SH-SY5Y (cell line): ENCODE data around the gene CARS1.

Experiments used
- GATA2 ChIP-seq: IDR thresholded peaks from 2 replicates; pipeline ENCODE4 v1.6.1; 2011; ENCODE audit warnings: mild to moderate bottlenecking, low read depth, low read length
- GATA3 ChIP-seq: IDR thresholded peaks from 2 replicates; pipeline ENCODE4 v1.6.1; 2011; ENCODE audit warnings: low read depth, mild to moderate bottlenecking, low read length, moderate library complexity

GRCh38 chr11:3093281-3094191 is 36.3 kb upstream of the CARS1 start:
- TF ChIP-seq GATA2: no peak
- TF ChIP-seq GATA3: no peak
